CD4-positive, alpha-beta T cell treated with Interleukin-2 at 100 ng/mL for 4 hours (primary cell): ENCODE results near the gene CD2.

Experiments
- DNase-seq: peaks from one replicate; pipeline ENCODE4 v3.0.0-alpha.2; 2020; ENCODE audit warnings: low spot score

CD2 gene

GRCh38 chr1:116760487-116760886 lies 6.3 kb downstream of the CD2 start:
- DNase-seq, result no peak

GRCh38 chr1:116760996-116761665 lies 6.9 kb downstream of the CD2 start:
- DNase-seq, result no peak

GRCh38 chr1:116762281-116762680 lies 8.1 kb downstream of the CD2 start:
- DNase-seq, result no peak

GRCh38 chr1:116762781-116763115 lies 8.5 kb downstream of the CD2 start:
- no peak for DNase-seq

GRCh38 chr1:116763116-116763786 lies 9.0 kb downstream of the CD2 start:
- DNase-seq, result peak; percentile 87

GRCh38 chr1:116763787-116764465 lies 9.7 kb downstream of the CD2 start:
- peak; percentile 49 for DNase-seq

- peak; percentile 77 for DNase-seq
Measured at GRCh38 chr1:116764466-116764898, 10.3 kb downstream of the CD2 start.

- no peak for DNase-seq
Measured at GRCh38 chr1:116764906-116765862, 11.0 kb downstream of the CD2 start.

- no peak for DNase-seq
Measured at GRCh38 chr1:116765962-116766361, 11.7 kb downstream of the CD2 start.

- peak; percentile 73 for DNase-seq
Measured at GRCh38 chr1:116766616-116767469, 12.6 kb downstream of the CD2 start.

GRCh38 chr1:116767782-116768382 lies 13.7 kb downstream of the CD2 start:
- no peak for DNase-seq

- no peak for DNase-seq
Measured at GRCh38 chr1:116768416-116769103, 14.3 kb downstream of the CD2 start.

GRCh38 chr1:116769104-116769452 lies 14.8 kb downstream of the CD2 start:
- DNase-seq, result no peak

GRCh38 chr1:116769561-116769977 lies 15.3 kb downstream of the CD2 start:
- peak; percentile 91 for DNase-seq

GRCh38 chr1:116769994-116770393 lies 15.8 kb downstream of the CD2 start:
- peak; percentile 33 for DNase-seq

- peak; percentile 58 for DNase-seq
Measured at GRCh38 chr1:116770625-116771024, 16.4 kb downstream of the CD2 start.

GRCh38 chr1:116771997-116772647 lies 17.9 kb downstream of the CD2 start:
- no peak for DNase-seq

GRCh38 chr1:116772648-116773045 lies 18.4 kb downstream of the CD2 start:
- no peak for DNase-seq

- no peak for DNase-seq
Measured at GRCh38 chr1:116775116-116775752, 21.0 kb downstream of the CD2 start.
